Measurements from ENCODE around the gene PREX1.

DNA sequence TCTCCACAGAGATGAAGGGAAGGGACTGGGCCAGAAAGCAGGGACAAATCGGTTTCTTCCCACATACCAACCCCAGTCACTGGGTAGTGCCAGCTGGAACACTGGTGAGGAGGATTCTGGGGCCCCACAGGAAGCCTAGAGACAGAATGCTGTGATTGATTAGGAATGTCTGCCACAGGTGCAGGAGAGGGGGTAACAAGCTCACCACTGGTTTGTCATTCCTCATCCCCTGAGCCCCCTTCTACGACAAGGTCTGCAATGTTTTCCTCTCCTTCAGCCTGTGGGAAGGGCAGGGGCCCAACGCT lies 89.8 kb downstream of the PREX1 start:
- no peak for TF ChIP-seq CTCF (IDR thresholded peaks at IDR 0.05)
- no peak for TF ChIP-seq POLR2A (IDR thresholded peaks at IDR 0.05)
